Femur (tissue), 1 donor: ENCODE measurements around the gene PTPRN2.
"Not testable (repeated sequence)": the region's sequence is repeated elsewhere in the genome, so short reads cannot be mapped to it uniquely, and the experiment has no call there.

Source experiments
- DNase-seq: peaks from one replicate; pipeline ENCODE4 v3.0.0-alpha.2; 2017

The PTPRN2 gene

GRCh38 chr7:158289231-158289630 lies 298.4 kb downstream of the PTPRN2 start:
- DNase-seq = no peak

- DNase-seq = no peak
These were observed 301.4 kb downstream of the PTPRN2 start for GRCh38 chr7:158286210-158286609.

- DNase-seq = no peak
These were observed 302.2 kb downstream of the PTPRN2 start for GRCh38 chr7:158285383-158285770.

- DNase-seq = no peak
These were observed 302.8 kb downstream of the PTPRN2 start for GRCh38 chr7:158284617-158285382.

GRCh38 chr7:158284121-158284520 lies 303.5 kb downstream of the PTPRN2 start:
- DNase-seq = no peak

GRCh38 chr7:158283016-158283974 lies 304.3 kb downstream of the PTPRN2 start:
- no peak for DNase-seq

- no peak for DNase-seq
These were observed 305.1 kb downstream of the PTPRN2 start for GRCh38 chr7:158282461-158283001.

GRCh38 chr7:158281441-158281840 lies 306.2 kb downstream of the PTPRN2 start:
- no peak for DNase-seq

GRCh38 chr7:158280448-158281144 lies 307.0 kb downstream of the PTPRN2 start:
- DNase-seq = no peak

GRCh38 chr7:158279539-158280447 lies 307.8 kb downstream of the PTPRN2 start:
- DNase-seq = no peak

GRCh38 chr7:158278745-158279320 lies 308.8 kb downstream of the PTPRN2 start:
- no peak for DNase-seq

GRCh38 chr7:158277219-158278141 lies 310.1 kb downstream of the PTPRN2 start:
- no peak for DNase-seq

- DNase-seq = no peak
These were observed 311.0 kb downstream of the PTPRN2 start for GRCh38 chr7:158276414-158277218.

- no peak for DNase-seq
These were observed 311.8 kb downstream of the PTPRN2 start for GRCh38 chr7:158275711-158276413.

- no peak for DNase-seq
These were observed 312.6 kb downstream of the PTPRN2 start for GRCh38 chr7:158274996-158275395.

- no peak for DNase-seq
These were observed 313.2 kb downstream of the PTPRN2 start for GRCh38 chr7:158274404-158274811.

- DNase-seq = not testable (repeated sequence)
These were observed 313.8 kb downstream of the PTPRN2 start for GRCh38 chr7:158273756-158274342.

- DNase-seq = no peak
These were observed 314.4 kb downstream of the PTPRN2 start for GRCh38 chr7:158273138-158273651.
